Fibroblast of lung (primary cell): Measurements from ENCODE around the gene SLC35F3. TPM values are rescaled to one million over a fixed set of nuclear protein-coding genes. Genes with fewer than 3 reads are reported as not detected.

Source experiments
- DNase-seq, 2 donors: peaks; one replicate each; pipeline versions ENCODE4 v3.0.0 to v3.0.0-alpha.2; 2010; ENCODE audit warnings: low read depth in 2 of 2
- H2AFZ ChIP-seq: 2 replicates; pipeline ENCODE4 v1.5.1; 2012; ENCODE audit warnings: low read length, control low read depth, inconsistent platforms
- H3K27ac ChIP-seq: 2 replicates; pipeline ENCODE4 v1.5.1; 2011; ENCODE audit warnings: low read length, control low read depth; ENCODE audit not compliant: insufficient read depth
- H3K27me3 ChIP-seq: 2 replicates; pipeline ENCODE4 v1.5.1; 2011; ENCODE audit warnings: mild to moderate bottlenecking, low read length; ENCODE audit not compliant: control insufficient read depth, insufficient read depth
- H3K36me3 ChIP-seq: 2 replicates; pipeline ENCODE4 v1.5.1; 2011; ENCODE audit warnings: low read length; ENCODE audit not compliant: control insufficient read depth, insufficient read depth
- H3K4me1 ChIP-seq: 2 replicates; pipeline ENCODE4 v1.5.1; 2011; ENCODE audit warnings: low read length; ENCODE audit not compliant: control insufficient read depth, insufficient read depth; ENCODE audit errors: extremely low read depth
- H3K4me2 ChIP-seq: 2 replicates; pipeline ENCODE4 v1.5.1; 2011; ENCODE audit warnings: low read length, control low read depth; ENCODE audit not compliant: insufficient read depth; ENCODE audit errors: extremely low read depth
- H3K4me3 ChIP-seq, 4 experiments: fragments of 200-600 bp in 1 of 4; sonication (generic) in 1 of 4; replicated peaks in 1 of 4; 2 replicates each; pipeline ENCODE4 v1.5.1; 2011 to 2016; ENCODE audit warnings: low read length in 4 of 4, low read depth in 3 of 4, mild to moderate bottlenecking in 3 of 4, control low read depth in 2 of 4, inconsistent platforms in 1 of 4, mixed read lengths in 1 of 4; ENCODE audit not compliant: insufficient read depth in 1 of 4; ENCODE audit errors: control extremely low read depth in 1 of 4
- H3K79me2 ChIP-seq: 2 replicates; pipeline ENCODE4 v1.5.1; 2012; ENCODE audit warnings: mild to moderate bottlenecking, low read length, inconsistent platforms; ENCODE audit not compliant: control insufficient read depth, insufficient read depth
- H3K9ac ChIP-seq: 2 replicates; pipeline ENCODE4 v1.5.1; 2011; ENCODE audit warnings: mild to moderate bottlenecking, low read length, control low read depth; ENCODE audit not compliant: insufficient read depth
- H3K9me3 ChIP-seq: 2 replicates; pipeline ENCODE4 v1.5.1; 2012; ENCODE audit warnings: low read depth, low read length; ENCODE audit not compliant: control insufficient read depth, insufficient read depth
- H4K20me1 ChIP-seq: 2 replicates; pipeline ENCODE4 v1.5.1; 2011; ENCODE audit warnings: low read length; ENCODE audit not compliant: control insufficient read depth, insufficient read depth; ENCODE audit errors: extremely low read depth
- CTCF ChIP-seq, 2 donors: IDR thresholded peaks in 1 of 2; conservative IDR thresholded peaks in 1 of 2; 1 replicate in 1 of 2; 2 replicates in 1 of 2; pipeline ENCODE4 v1.5.1; 2011 to 2012; ENCODE audit warnings: low read length in 2 of 2, control low read depth in 1 of 2, inconsistent platforms in 1 of 2, low read depth in 1 of 2, mild to moderate bottlenecking in 1 of 2
- EZH2 ChIP-seq: IDR thresholded peaks from 2 replicates; pipeline ENCODE4 v1.5.1; 2012; ENCODE audit warnings: low read length, control low read depth, mild to moderate bottlenecking; ENCODE audit errors: missing control alignments
- polyA plus RNA-seq, 2 donors: library from polyadenylated mRNA; depleted of rRNA in 1 of 2; stranded (reverse) in 1 of 2; unstranded in 1 of 2; fragments of >200 nt; gene quantifications; 2 replicates each; pipeline ENCODE4 v1.2.1, GENCODE V29; 2011 to 2012; ENCODE audit warnings: missing spikeins in 1 of 2
- total RNA-seq: library from RNA; depleted of rRNA; stranded (reverse); fragments of >200 nt; gene quantifications from 2 replicates; pipeline ENCODE4 v1.2.1, GENCODE V29; 2014

The SLC35F3 gene
- total and polyA plus RNA-seq, 2 donors (not counting 1 experiment from before 2014, with no cell fraction given), result not detected

GRCh38 chr1:234265321-234265720 lies 360.8 kb downstream of the SLC35F3 start:
- Histone ChIP-seq H3K4me3 (no peak overlapping the region), H3K4me2 (no peak overlapping the region), H3K36me3 (no peaks in the 10 kb centered on the region), H3K27ac (no peak overlapping the region), H3K9ac (no peak overlapping the region), H4K20me1 (no peaks in the 10 kb centered on the region), H3K79me2 (no peaks in the 10 kb centered on the region), H3K4me1 (no peaks in the 10 kb centered on the region), H2AFZ (no peak overlapping the region), H3K9me3 (no peaks in the 10 kb centered on the region), H3K27me3 (no peaks in the 10 kb centered on the region)
- no peak for TF ChIP-seq EZH2
- no peak for TF ChIP-seq CTCF (conservative IDR thresholded peaks at IDR 0.05 in 1 of 2, IDR thresholded peaks at IDR 0.05 in 1 of 2; ENCODE audit: low read depth in 1 of 2, low read length in 2 of 2)
- DNase-seq, result no peak

GRCh38 chr1:234265861-234266260 lies 361.4 kb downstream of the SLC35F3 start:
- Histone ChIP-seq H3K4me1 (no peaks in the 10 kb centered on the region), H3K36me3 (no peaks in the 10 kb centered on the region), H3K27me3 (no peaks in the 10 kb centered on the region), H4K20me1 (no peaks in the 10 kb centered on the region), H2AFZ (no peak overlapping the region), H3K79me2 (no peaks in the 10 kb centered on the region), H3K4me3 (no peak overlapping the region), H3K4me2 (no peak overlapping the region), H3K9ac (no peak overlapping the region), H3K27ac (no peak overlapping the region), H3K9me3 (no peaks in the 10 kb centered on the region)
- DNase-seq, result no peak
- TF ChIP-seq CTCF (conservative IDR thresholded peaks at IDR 0.05 in 1 of 2, IDR thresholded peaks at IDR 0.05 in 1 of 2; ENCODE audit: low read depth in 1 of 2, low read length in 2 of 2), result no peak
- no peak for TF ChIP-seq EZH2

GRCh38 chr1:234270093-234270492 lies 365.6 kb downstream of the SLC35F3 start:
- H3K9ac ChIP-seq, result no peak overlapping the region
- H3K4me3 ChIP-seq, result no peak overlapping the region
- no peaks in the 10 kb centered on the region for H3K79me2 ChIP-seq
- H3K9me3 ChIP-seq, result no peaks in the 10 kb centered on the region
- H3K27ac ChIP-seq, result no peak overlapping the region
- no peaks in the 10 kb centered on the region for H4K20me1 ChIP-seq
- no peaks in the 10 kb centered on the region for H3K36me3 ChIP-seq
- no peak overlapping the region for H3K4me2 ChIP-seq
- no peak for DNase-seq
- H2AFZ ChIP-seq, result no peak overlapping the region
- TF ChIP-seq EZH2 (no peak), CTCF (conservative IDR thresholded peaks at IDR 0.05 in 1 of 2, IDR thresholded peaks at IDR 0.05 in 1 of 2; ENCODE audit: low read depth in 1 of 2, low read length in 2 of 2) (no peak)
- no peaks in the 10 kb centered on the region for H3K4me1 ChIP-seq
- H3K27me3 ChIP-seq, result no peaks in the 10 kb centered on the region
